Skin epidermis (tissue), 12 donors: ENCODE measurements around the gene LRRN2.

ENCODE experiments used
- H3K27ac ChIP-seq, 21 experiments: fragments of 200-600 bp; sonication (generic) in 11 of 21; one replicate each; pipeline ENCODE4 v1.5.0; 2020; ENCODE audit warnings: mild to moderate bottlenecking in 3 of 21, inconsistent platforms in 2 of 21, moderate library complexity in 2 of 21
- H3K4me3 ChIP-seq, 7 experiments: fragments of 200-600 bp; sonication (generic) in 2 of 7; one replicate each; pipeline ENCODE4 v1.5.0; 2020; ENCODE audit warnings: inconsistent platforms in 2 of 7, mild to moderate bottlenecking in 2 of 7, moderate library complexity in 1 of 7

Gene LRRN2

GRCh38 chr1:204670152-204670927 is 15.2 kb downstream of the LRRN2 start:
- H3K4me3 ChIP-seq = no peak overlapping the region
- H3K27ac ChIP-seq = no peak overlapping the region

- Histone ChIP-seq H3K4me3 (no peak overlapping the region), H3K27ac (no peak overlapping the region)
Observed at GRCh38 chr1:204669579-204669978, 16.0 kb downstream of the LRRN2 start.

GRCh38 chr1:204664384-204664651 is 21.2 kb downstream of the LRRN2 start:
- Histone ChIP-seq H3K4me3 (no peak overlapping the region), H3K27ac (no peak overlapping the region)

- H3K27ac ChIP-seq = no peak overlapping the region
- H3K4me3 ChIP-seq = no peak overlapping the region
Observed at GRCh38 chr1:204663644-204664383, 21.7 kb downstream of the LRRN2 start.

- Histone ChIP-seq H3K4me3 (no peak overlapping the region), H3K27ac (no peak overlapping the region)
Observed at GRCh38 chr1:204662530-204662929, 23.0 kb downstream of the LRRN2 start.

GRCh38 chr1:204660509-204660908 is 25.0 kb downstream of the LRRN2 start:
- no peak overlapping the region for H3K27ac ChIP-seq
- H3K4me3 ChIP-seq = no peak overlapping the region

GRCh38 chr1:204659056-204659455 is 26.5 kb downstream of the LRRN2 start:
- H3K27ac ChIP-seq = no peak overlapping the region

GRCh38 chr1:204658295-204658694 is 27.2 kb downstream of the LRRN2 start:
- H3K27ac ChIP-seq = no peak overlapping the region
- H3K4me3 ChIP-seq = no peak overlapping the region

More at GRCh38 chr1:204659056-204659455, 26.5 kb downstream of the LRRN2 start:
- no peak overlapping the region for H3K4me3 ChIP-seq

GRCh38 chr1:204653590-204654340 is 31.8 kb downstream of the LRRN2 start:
- Histone ChIP-seq H3K27ac (no peak overlapping the region), H3K4me3 (no peak overlapping the region)

GRCh38 chr1:204652497-204652896 is 33.0 kb downstream of the LRRN2 start:
- H3K27ac ChIP-seq = no peak overlapping the region
- no peak overlapping the region for H3K4me3 ChIP-seq

GRCh38 chr1:204651843-204652421 is 33.6 kb downstream of the LRRN2 start:
- no peak overlapping the region for H3K27ac ChIP-seq

GRCh38 chr1:204650911-204651570 is 34.5 kb downstream of the LRRN2 start:
- Histone ChIP-seq H3K27ac (no peak overlapping the region), H3K4me3 (no peak overlapping the region)

More at GRCh38 chr1:204651843-204652421, 33.6 kb downstream of the LRRN2 start:
- no peak overlapping the region for H3K4me3 ChIP-seq

- Histone ChIP-seq H3K4me3 (no peak overlapping the region), H3K27ac (no peak overlapping the region)
Observed at GRCh38 chr1:204649721-204650521, 35.6 kb downstream of the LRRN2 start.

GRCh38 chr1:204648576-204648975 is 37.0 kb downstream of the LRRN2 start:
- Histone ChIP-seq H3K4me3 (no peak overlapping the region), H3K27ac (no peak overlapping the region)

GRCh38 chr1:204647805-204648153 is 37.8 kb downstream of the LRRN2 start:
- Histone ChIP-seq H3K4me3 (no peak overlapping the region), H3K27ac (no peak overlapping the region)

GRCh38 chr1:204647114-204647804 is 38.3 kb downstream of the LRRN2 start:
- H3K4me3 ChIP-seq = no peak overlapping the region
- H3K27ac ChIP-seq = no peak overlapping the region

- Histone ChIP-seq H3K4me3 (no peak overlapping the region), H3K27ac (no peak overlapping the region)
Observed at GRCh38 chr1:204645666-204646065, 39.9 kb downstream of the LRRN2 start.

- Histone ChIP-seq H3K27ac (no peak overlapping the region), H3K4me3 (no peak overlapping the region)
Observed at GRCh38 chr1:204645251-204645650, 40.3 kb downstream of the LRRN2 start.

GRCh38 chr1:204643503-204643902 is 42.0 kb downstream of the LRRN2 start:
- no peak overlapping the region for H3K27ac ChIP-seq

More at GRCh38 chr1:204643503-204643902, 42.0 kb downstream of the LRRN2 start:
- H3K4me3 ChIP-seq = no peak overlapping the region
